ENCODE measurements around the gene OSTN. TPM values are rescaled to one million over a fixed set of nuclear protein-coding genes. Genes with fewer than 3 reads are reported as not detected.

The OSTN gene
- total and polyA plus RNA-seq, 2 experiments from 2014 or later: not detected

GRCh38 chr3:191263850-191264249, 64.8 kb downstream of the OSTN start:
- no peaks in the 10 kb centered on the region for H3F3A ChIP-seq (replicated peaks; ENCODE audit: low read depth)
- H3K4me3 Mint-ChIP-seq: no peak overlapping the region
- no peaks in the 10 kb centered on the region for H3K79me2 ChIP-seq (replicated peaks; ENCODE audit: insufficient read depth)
- no peak overlapping the region for H3K27ac ChIP-seq (ENCODE audit: low read depth)
- H4K20me1 ChIP-seq (replicated peaks; ENCODE audit: insufficient read depth): no peaks in the 10 kb centered on the region
- no peak for TF ChIP-seq ZNF114 (CRISPR knock-in tag; IDR thresholded peaks at IDR 0.05)
- TF ChIP-seq REST (IDR thresholded peaks at IDR 0.05; ENCODE audit: unreplicated experiment): no peak
- no peak for TF ChIP-seq EZH2phosphoT487 (IDR thresholded peaks at IDR 0.05; ENCODE audit: unreplicated experiment)
- no peak for TF ChIP-seq ZNF462 (CRISPR knock-in tag; IDR thresholded peaks at IDR 0.05)
- no peak for TF ChIP-seq NANOG (IDR thresholded peaks at IDR 0.05; ENCODE audit: borderline replicate concordance)
- no peak for TF ChIP-seq ETS1 (IDR thresholded peaks at IDR 0.05)
- no peak for TF ChIP-seq CTCF (conservative IDR thresholded peaks at IDR 0.05; ENCODE audit: low read depth in 2 of 2)
- TF ChIP-seq POLR2AphosphoS5 (IDR thresholded peaks at IDR 0.05; ENCODE audit: low read depth): no peak
- no peak for TF ChIP-seq ZNF331 (CRISPR knock-in tag; IDR thresholded peaks at IDR 0.05; ENCODE audit: low read depth)
- TF ChIP-seq EZH2 (IDR thresholded peaks at IDR 0.05; ENCODE audit: low read depth, unreplicated experiment): no peak
- no peak for TF ChIP-seq STAT1 (IDR thresholded peaks at IDR 0.05; ENCODE audit: unreplicated experiment)
- no peak for TF ChIP-seq JUNB (IDR thresholded peaks at IDR 0.05; ENCODE audit: unreplicated experiment)
- TF ChIP-seq CREB1 (CRISPR knock-in tag; IDR thresholded peaks at IDR 0.05; ENCODE audit: low read depth): no peak
- H3K4me2 ChIP-seq: no peak overlapping the region
- DNase-seq (ENCODE audit: low spot score): no peak
- no peak for ATAC-seq
- H3K9me2 ChIP-seq (ENCODE audit: insufficient read depth): no peaks in the 10 kb centered on the region
- H3K27me3 Mint-ChIP-seq (ENCODE audit: insufficient read depth, low read depth, poor library complexity): no peaks in the 10 kb centered on the region
- H3K4me3 ChIP-seq: no peak overlapping the region
- H3K36me3 Mint-ChIP-seq (ENCODE audit: low read depth): peaks cover 3% of the 10 kb centered on the region; the same call in 1 of the 3 replicates
- no peaks in the 10 kb centered on the region for H3K27me3 ChIP-seq (ENCODE audit: insufficient read depth)
- H3K36me3 ChIP-seq (ENCODE audit: insufficient read depth): no peaks in the 10 kb centered on the region
- peaks cover 18% of the 10 kb centered on the region for H3K4me1 Mint-ChIP-seq
- H3K9me3 Mint-ChIP-seq: peaks cover 6% of the 10 kb centered on the region; the same call in 2 of the 3 replicates
- H3K4me1 ChIP-seq (ENCODE audit: insufficient read depth): peaks cover 15% of the 10 kb centered on the region
- no peak overlapping the region for H3K27ac Mint-ChIP-seq
- H2AFZ ChIP-seq: no peak overlapping the region

All from GM23338 (cell line).